WI38 (cell line): ENCODE results near the gene LYST.

Experiments
- H3K4me3 ChIP-seq: 2 replicates; pipeline ENCODE4 v1.5.1; 2011; ENCODE audit warnings: low read depth, mild to moderate bottlenecking, control low read depth, low read length
- TF ChIP-seq, protein P1 (sequence below): IDR thresholded peaks from 2 replicates; pipeline ENCODE4 v1.5.1; 2012; ENCODE audit warnings: low read depth, mild to moderate bottlenecking, control low read depth, low read length

Gene LYST

DNA sequence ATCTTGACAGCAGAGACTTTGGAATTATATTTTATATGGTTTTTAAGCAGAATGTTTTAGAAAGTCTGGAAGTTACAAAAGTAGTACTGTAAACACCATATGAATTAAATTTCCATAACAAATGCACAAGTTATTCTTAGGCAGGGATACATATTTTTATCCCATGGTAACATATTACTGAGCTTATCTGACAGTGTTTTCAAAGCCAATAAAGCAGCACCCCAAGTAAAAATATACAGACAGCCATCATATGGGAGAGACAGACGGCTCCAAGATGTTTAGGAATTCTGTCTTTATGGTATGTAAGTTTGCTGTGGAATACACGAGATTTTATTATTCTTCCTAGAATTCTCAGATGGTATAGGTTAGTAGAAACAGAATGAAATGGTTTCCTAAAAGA is 205.1 kb downstream of the LYST start:
- no peak overlapping the region for H3K4me3 ChIP-seq
- TF ChIP-seq, protein P1, sequence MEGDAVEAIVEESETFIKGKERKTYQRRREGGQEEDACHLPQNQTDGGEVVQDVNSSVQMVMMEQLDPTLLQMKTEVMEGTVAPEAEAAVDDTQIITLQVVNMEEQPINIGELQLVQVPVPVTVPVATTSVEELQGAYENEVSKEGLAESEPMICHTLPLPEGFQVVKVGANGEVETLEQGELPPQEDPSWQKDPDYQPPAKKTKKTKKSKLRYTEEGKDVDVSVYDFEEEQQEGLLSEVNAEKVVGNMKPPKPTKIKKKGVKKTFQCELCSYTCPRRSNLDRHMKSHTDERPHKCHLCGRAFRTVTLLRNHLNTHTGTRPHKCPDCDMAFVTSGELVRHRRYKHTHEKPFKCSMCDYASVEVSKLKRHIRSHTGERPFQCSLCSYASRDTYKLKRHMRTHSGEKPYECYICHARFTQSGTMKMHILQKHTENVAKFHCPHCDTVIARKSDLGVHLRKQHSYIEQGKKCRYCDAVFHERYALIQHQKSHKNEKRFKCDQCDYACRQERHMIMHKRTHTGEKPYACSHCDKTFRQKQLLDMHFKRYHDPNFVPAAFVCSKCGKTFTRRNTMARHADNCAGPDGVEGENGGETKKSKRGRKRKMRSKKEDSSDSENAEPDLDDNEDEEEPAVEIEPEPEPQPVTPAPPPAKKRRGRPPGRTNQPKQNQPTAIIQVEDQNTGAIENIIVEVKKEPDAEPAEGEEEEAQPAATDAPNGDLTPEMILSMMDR: no peak

DNA sequence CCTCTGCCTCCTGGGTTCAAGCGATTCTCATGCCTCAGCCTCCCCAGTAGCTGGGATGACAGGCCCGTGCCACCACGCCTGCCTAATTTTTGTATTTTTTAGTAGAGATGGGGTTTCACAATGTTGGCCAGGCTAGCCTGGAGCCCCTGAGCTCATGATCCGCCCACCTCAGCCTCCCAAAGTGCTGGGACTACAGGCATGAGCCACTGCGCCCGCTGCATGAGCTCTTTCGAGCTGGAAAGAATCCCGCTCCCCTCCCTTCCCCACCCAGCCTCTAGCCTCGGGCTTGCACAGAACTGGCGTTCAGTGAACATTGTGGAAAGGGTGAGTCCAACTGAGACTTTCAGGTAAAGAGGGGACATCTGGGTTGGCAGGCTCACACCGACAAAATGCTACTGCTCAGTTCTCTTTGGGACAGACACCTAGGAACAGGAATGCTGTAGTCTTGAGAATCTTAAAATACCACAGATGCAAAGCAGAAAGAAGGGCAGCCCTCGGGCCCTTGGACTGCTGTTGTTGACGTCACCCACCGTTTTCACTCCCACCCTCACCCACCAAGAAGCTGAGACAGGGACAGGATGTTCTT is 207.4 kb downstream of the LYST start:
- no peak overlapping the region for H3K4me3 ChIP-seq
- TF ChIP-seq, protein P1: no peak

DNA sequence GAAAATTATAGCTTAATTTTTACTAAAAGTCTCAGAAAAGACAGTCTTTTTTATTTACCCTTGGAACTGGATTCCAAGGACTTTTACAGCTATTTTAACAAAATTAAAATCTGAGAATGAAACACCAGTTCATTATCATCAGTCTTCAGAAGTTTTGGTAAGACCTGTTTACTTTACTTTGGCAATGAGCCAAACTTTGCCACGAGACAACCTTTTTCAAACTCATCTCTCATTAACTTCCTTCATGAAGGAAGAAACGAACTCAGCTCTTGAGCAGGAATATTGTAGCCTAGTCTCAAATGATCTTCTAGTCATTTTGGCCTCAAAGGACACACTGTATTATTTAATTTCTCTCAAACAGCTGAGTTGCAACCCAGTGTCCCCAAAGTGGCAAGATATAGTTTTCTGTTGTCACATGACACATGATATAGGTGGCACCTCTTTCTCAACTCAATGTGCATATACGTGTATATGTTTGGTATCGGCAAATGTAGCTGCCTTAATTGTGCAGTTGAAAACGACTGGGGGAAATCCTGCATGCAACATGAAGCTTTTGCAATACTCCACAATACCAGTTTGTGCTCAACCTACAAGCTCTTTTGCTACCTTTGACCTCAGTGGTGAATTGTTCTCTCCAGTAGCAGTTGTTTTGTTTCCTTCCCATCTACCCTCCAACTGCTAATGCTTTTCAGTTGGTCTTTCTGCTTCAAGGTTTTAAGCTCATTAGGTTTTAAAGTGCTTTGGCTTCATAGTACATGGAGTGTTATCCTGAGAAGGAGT is 208.8 kb downstream of the LYST start:
- TF ChIP-seq, protein P1: no peak
- H3K4me3 ChIP-seq: no peak overlapping the region

DNA sequence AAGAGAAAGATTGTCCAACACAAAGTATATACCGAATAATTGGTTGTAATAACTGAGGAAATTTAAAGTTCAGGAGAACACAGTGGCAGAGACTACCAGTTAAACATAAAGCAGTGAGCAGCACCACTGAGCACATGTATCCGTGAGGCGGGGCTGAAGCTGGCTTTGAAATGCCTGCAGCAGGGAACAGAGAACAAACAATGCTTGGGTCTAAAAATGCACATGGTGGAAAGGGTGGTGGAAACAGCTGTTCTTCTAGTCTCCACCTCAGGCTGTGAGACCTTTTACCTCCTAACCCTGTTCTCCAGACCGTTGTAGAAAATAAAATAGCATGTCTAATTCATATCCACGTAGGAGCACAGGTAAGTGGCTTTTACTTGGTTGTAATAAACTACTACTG is 209.4 kb downstream of the LYST start:
- TF ChIP-seq, protein P1: no peak
- H3K4me3 ChIP-seq: no peak overlapping the region

DNA sequence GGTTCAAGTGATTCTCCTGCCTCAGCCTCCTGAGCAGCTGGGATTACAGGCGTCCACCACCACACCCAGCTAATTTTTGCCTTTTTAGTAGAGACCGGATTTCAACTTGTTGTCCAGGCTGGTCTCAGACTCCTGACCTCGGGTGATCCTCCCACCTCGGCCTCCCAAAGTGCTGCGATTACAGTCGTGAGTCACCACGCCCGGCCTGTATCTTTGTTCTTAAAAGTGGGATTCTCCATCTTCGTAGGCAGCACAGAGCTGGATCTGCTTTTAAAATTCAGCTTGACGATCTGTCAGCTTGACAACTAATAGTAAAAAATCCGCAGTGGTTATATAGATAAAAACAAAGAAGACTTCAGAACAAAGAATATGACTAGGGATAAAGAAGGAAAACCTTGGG is 214.3 kb downstream of the LYST start:
- no peak overlapping the region for H3K4me3 ChIP-seq
- TF ChIP-seq, protein P1: no peak

DNA sequence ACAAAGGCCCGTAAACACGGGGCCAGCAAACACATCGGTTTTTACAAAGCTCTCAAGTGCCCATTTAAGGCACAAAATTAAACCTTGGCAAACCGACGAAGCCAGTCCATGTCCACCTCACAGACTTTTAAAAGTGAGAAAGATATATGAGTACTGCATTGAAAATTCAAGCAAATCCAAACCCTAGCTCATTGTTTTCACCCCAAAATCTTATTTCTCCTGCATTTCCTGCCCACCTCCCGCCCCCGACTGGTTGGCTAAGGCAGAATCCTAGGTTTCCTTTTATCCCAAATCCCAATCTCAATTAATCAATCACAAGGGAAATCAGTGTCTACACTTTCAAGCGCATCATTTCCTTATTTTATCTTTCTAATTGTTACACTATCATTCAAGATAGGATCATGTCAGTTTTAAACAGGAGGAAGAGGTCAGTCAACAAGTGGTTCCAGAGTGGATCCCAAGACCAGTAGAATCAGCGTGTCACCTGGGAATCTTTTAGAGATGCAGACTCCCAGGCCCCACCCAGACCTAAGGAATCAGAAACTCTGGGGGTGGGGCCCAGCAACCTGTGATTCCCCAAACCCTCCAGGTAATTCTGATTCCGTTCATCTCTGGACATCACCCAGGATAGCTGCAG is 215.4 kb downstream of the LYST start:
- TF ChIP-seq, protein P1: no peak
- H3K4me3 ChIP-seq: no peak overlapping the region
